Measurements from ENCODE around the gene ADGRG3. TPM values are rescaled to one million over a fixed set of nuclear protein-coding genes. Genes with fewer than 3 reads are reported as not detected.

The ADGRG3 gene
- total and polyA plus RNA-seq, 2 experiments from 2014 or later: not detected

- TF ChIP-seq POLR2AphosphoS5 (IDR thresholded peaks at IDR 0.05; ENCODE audit: low read depth) (no peak), JUNB (IDR thresholded peaks at IDR 0.05; ENCODE audit: unreplicated experiment) (no peak), EZH2phosphoT487 (IDR thresholded peaks at IDR 0.05; ENCODE audit: unreplicated experiment) (no peak), REST (IDR thresholded peaks at IDR 0.05; ENCODE audit: unreplicated experiment) (no peak), CREB1 (CRISPR knock-in tag; IDR thresholded peaks at IDR 0.05; ENCODE audit: low read depth) (no peak), NANOG (IDR thresholded peaks at IDR 0.05; ENCODE audit: borderline replicate concordance) (no peak)
These were observed 45.9 kb downstream of the ADGRG3 start (continued) for GRCh38 chr16:57714047-57714446.

- Histone ChIP-seq H4K20me1 (replicated peaks; ENCODE audit: insufficient read depth) (no peaks in the 10 kb centered on the region), H3K4me3 (no peak overlapping the region), H3K9me2 (ENCODE audit: insufficient read depth) (no peaks in the 10 kb centered on the region), H3K4me1 (ENCODE audit: insufficient read depth) (no peaks in the 10 kb centered on the region), H3K27ac (ENCODE audit: low read depth) (no peak overlapping the region), H3K36me3 (ENCODE audit: insufficient read depth) (no peaks in the 10 kb centered on the region), H3K4me2 (no peak overlapping the region), H2AFZ (no peak overlapping the region), H3F3A (replicated peaks; ENCODE audit: low read depth) (no peaks in the 10 kb centered on the region), H3K79me2 (replicated peaks; ENCODE audit: insufficient read depth) (no peaks in the 10 kb centered on the region), H3K27me3 (ENCODE audit: insufficient read depth) (no peaks in the 10 kb centered on the region)
- Mint-ChIP-seq H3K9me3 (no peaks in the 10 kb centered on the region), H3K4me1 (no peaks in the 10 kb centered on the region), H3K27me3 (ENCODE audit: insufficient read depth, low read depth, poor library complexity) (peaks cover 15% of the 10 kb centered on the region), H3K36me3 (ENCODE audit: low read depth) (no peaks in the 10 kb centered on the region), H3K4me3 (no peak overlapping the region), H3K27ac (no peak overlapping the region)
- DNase-seq (ENCODE audit: low spot score) (peak; percentile 62), ATAC-seq (peak; percentile 80)
- TF ChIP-seq REST (IDR thresholded peaks at IDR 0.05; ENCODE audit: unreplicated experiment) (no peak), POLR2AphosphoS5 (IDR thresholded peaks at IDR 0.05; ENCODE audit: low read depth) (no peak), NANOG (IDR thresholded peaks at IDR 0.05; ENCODE audit: borderline replicate concordance) (no peak), CTCF (conservative IDR thresholded peaks at IDR 0.05; ENCODE audit: low read depth in 2 of 2) (peak; percentile 63 to 80), ZNF114 (CRISPR knock-in tag; IDR thresholded peaks at IDR 0.05) (no peak)
These were observed 52.1 kb downstream of the ADGRG3 start for GRCh38 chr16:57720142-57720575.

Measured in GM23338 (cell line).